Measurements from ENCODE around the gene CCDC158.

CCDC158 gene

DNA sequence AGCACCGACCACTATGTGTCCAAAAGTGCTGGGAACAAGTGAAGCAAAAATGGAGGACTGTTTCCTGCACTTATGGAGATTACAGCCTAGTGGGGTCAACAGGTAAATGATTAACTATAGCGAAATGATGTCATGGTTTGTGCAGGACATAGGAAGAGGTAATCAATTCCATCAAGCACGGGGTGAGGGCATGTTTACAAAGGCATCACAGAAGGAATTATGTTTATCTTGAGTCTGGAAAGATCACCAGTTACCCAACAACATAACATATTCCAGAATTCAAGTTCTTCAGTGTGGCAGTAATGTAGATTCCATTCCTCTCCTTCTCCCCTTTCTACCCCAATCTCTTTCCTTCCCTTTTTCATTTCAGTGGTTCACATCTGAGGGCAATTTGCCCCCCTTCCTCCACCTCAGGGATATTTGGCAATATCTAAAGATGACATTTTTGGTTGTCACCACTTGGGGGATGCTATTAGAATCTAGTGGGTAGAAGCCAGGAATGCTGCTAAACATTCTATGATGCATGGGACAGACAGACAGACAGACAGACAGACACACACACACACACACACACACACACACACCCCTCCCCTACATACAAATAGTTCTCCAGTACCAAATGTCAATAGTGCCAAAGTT, 145.3 kb downstream of the CCDC158 start:
- H3K4me3 ChIP-seq (ENCODE audit: low read length): no peak overlapping the region
- no peak for DNase-seq (ENCODE audit: low read depth)
- TF ChIP-seq CTCF (conservative IDR thresholded peaks at IDR 0.05; ENCODE audit: low read depth, low read length): no peak

DNA sequence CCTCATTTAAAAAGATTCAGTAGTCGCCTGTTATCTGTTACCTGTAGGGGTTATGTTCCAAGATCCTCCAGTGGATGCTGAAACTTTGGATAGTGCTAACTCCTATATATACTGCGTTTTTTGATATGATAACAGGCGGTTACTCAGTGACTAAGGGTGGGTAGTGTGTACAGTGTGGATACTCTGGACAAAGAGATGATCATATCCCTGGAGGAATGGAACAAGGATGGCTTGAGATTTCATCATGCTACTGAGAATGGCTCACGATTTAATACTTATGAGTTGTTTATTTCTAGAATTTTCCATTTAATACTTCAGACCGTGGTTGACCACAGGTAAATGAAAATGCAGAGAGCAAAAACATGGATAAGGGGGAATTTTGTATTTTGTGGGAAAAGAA, 147.9 kb downstream of the CCDC158 start:
- no peak for DNase-seq (ENCODE audit: low read depth)
- no peak for TF ChIP-seq CTCF (conservative IDR thresholded peaks at IDR 0.05; ENCODE audit: low read depth, low read length)
- no peak overlapping the region for H3K4me3 ChIP-seq (ENCODE audit: low read length)

- H3K4me3 ChIP-seq (ENCODE audit: low read length): no peak overlapping the region
- DNase-seq (ENCODE audit: low read depth): no peak
- no peak for TF ChIP-seq CTCF (conservative IDR thresholded peaks at IDR 0.05; ENCODE audit: low read depth, low read length)
These were observed 148.4 kb downstream of the CCDC158 start for GRCh38 chr4:76272582-76272981.

DNA sequence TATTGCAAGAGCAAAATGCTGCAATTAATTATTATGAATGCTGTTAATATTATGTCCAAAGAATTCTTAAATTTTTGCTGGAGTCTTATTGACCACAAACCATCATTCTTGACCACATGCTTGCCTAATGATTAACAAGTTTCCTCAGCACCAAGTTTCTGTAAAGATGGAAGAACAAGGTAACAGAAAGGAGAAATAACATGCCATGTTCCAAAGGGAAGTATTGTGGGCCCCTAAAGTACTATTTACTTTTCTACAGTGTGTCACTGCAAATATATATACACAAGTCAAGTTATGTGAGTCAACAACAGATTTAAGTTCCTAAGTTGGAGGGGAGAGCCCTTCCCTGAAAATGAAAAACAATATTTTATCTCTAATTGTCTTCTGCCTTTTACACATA, 148.9 kb downstream of the CCDC158 start:
- no peak overlapping the region for H3K4me3 ChIP-seq (ENCODE audit: low read length)
- DNase-seq (ENCODE audit: low read depth): no peak
- TF ChIP-seq CTCF (conservative IDR thresholded peaks at IDR 0.05; ENCODE audit: low read depth, low read length): no peak

- no peak for DNase-seq (ENCODE audit: low read depth)
- no peak overlapping the region for H3K4me3 ChIP-seq (ENCODE audit: low read length)
- TF ChIP-seq CTCF (conservative IDR thresholded peaks at IDR 0.05; ENCODE audit: low read depth, low read length): no peak
These were observed 149.7 kb downstream of the CCDC158 start for GRCh38 chr4:76271248-76271647.

- no peak for TF ChIP-seq CTCF (conservative IDR thresholded peaks at IDR 0.05; ENCODE audit: low read depth, low read length)
- no peak overlapping the region for H3K4me3 ChIP-seq (ENCODE audit: low read length)
- no peak for DNase-seq (ENCODE audit: low read depth)
These were observed 150.4 kb downstream of the CCDC158 start for GRCh38 chr4:76270244-76271175.

Data from retinal pigment epithelial cell (primary cell).